Measurements from ENCODE around the gene HOXA10.

The HOXA10 gene

DNA sequence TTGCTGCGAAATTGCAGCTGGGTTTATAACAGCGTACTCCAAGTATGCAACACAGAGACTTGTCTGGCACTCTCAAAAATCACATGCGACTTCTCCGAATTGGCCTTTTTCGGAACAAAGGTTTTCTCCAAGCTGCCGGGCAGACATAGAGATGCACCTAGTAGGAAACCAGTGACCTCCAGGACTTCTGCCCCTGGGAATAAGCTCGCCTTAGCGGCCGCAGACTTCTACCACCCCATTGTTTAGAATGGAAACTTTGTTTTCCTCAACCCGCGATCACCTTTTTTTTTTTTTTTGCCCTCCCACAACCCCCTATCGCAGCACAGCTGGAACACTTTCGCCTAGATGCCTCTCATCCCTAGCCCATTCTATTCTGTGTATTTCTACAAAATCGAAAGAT lies 4.9 kb upstream of the HOXA10 start:
- DNase-seq = no peak

DNA sequence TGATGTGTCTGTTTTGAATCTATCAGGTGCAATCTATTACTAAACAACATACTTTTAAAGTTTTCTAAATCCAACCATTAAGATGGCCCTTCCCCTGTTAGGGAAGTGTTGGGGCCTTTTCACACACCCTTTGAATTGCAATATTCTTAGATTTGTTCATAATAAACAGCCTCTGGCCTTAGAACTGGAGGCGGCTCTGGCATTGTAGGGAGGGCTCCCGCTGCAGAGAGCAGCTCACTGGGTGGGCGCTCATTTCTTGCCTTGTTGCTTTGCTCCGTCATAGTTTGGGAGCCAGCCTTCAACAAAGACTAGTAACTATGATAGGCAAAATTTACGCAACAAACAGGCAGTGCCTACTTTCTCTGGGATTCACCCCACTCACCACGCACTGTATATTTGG lies 4.2 kb upstream of the HOXA10 start:
- no peak for DNase-seq

DNA sequence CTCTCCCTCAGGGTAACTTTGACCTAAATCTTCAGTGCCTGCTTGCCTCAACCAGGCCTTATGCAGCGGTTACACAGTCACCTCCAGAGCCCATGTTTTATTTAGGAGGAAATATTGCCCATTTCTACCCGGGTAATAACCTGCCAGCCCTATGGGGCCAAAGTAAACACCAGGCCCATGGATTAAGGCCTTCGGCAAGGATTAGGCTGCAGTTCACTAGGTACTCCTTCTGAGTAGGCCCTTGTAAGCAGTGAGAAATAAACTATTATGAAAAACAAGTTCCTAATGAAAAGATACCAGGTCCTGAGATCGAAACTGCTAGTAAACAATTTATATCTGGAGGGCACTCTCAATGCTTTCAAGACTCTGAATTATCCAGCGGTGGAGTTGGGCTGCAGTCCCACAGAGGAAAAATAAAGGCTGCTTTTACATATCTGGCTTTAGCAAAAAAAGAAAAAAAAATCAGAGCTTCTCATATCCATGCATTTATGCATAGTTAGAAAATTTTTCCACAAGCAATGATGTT lies 3.7 kb upstream of the HOXA10 start:
- no peak for DNase-seq

DNA sequence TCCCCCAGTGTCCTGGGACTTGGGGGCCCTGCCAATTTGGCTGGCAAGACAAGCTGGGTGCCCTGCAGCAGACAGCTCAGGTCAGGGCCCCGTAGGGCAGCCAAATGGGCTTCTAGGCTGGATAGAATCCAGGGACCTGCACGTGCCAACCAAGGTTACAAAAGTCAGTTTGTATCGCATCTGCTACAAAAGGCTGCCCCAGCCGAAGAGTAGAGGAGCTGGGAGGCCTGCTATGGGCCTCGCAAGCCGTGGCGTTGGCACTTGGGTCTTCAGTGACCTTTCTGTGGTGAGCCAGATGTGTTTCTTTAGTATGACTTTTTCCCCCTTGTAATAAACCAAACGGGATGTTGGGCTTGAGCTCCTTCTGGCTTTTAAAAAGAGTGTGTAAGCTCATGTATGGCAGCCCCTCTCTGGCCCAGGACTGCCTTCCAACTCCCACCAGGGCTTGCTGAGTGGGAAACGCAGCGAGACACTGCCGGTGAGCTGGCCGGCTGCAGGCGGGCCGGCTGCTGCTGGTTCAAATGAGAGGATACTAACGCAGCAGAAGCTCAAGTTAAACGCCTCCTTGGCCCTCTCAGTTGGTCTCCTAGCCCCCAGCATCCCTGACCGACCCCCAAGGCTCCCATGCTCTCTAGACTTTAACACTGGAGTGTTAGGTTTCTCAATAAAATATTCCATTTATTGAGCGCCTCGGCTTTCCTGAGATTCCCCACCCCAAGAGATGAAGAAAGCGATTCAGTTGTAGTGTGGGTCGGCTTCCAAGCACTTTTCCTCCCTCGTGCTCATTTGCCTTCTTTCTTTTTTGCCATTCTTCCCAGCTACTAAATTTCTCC lies 3.1 kb upstream of the HOXA10 start:
- DNase-seq = no peak

DNA sequence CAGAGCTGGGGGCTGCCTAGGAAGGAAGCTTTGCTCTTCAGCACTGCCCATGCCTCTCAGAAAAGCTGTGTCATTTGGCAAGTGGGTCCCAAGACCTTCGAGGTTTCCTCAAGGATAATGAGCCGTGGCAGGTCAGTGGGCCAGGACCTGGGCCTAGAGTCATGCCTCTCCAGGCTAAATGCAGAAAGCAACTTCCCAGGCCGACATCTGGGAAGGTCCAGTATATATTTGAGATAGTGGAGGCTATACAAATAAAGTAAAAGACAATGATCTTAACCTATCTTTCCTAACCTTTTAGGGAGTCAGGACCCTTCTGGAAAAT lies 2.4 kb upstream of the HOXA10 start:
- no peak for DNase-seq

DNA sequence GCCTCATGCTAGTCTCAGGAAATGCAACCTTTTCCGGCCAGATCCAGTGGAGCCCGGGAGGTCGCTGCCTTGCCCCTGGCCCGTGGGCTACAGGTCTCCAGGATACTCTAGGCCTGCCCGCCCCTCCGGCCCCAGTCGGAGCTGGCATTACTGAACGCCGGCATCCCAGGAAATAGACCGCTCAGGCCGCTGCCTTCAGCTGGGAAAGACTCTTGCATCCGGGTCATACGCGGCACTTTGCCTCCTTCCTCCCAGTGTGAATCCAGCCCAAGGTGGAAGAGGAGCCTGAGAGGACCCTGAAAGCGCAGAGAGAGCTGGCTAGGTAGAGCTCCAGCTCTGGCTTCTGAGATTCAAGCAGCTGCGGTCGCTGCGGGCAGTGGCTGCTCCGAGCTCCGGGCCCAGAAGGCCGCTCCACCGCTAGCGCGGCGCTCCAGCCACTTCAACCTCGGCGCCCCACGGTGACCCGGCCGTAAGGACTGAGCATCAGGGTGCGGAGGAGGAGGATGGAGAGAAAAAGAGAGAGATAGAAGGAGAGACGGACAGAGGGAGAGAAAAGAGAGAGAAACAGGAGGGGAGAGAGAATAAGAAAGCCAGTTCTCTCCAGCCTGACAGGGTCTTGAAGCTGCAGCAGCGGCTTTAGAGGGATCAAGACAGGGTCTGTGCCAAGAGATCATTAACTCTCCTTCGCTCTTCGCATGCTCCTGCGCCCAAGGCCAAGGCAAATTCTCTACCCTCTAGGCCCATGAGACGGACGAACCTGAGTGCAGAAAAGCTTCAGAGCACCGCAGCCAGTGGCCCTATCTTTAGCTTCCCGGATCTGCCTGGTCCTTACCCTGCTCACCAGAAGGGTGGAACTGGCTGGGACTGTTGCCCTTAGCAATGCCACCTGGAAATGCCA lies 1.8 kb upstream of the HOXA10 start:
- no peak for DNase-seq

DNA sequence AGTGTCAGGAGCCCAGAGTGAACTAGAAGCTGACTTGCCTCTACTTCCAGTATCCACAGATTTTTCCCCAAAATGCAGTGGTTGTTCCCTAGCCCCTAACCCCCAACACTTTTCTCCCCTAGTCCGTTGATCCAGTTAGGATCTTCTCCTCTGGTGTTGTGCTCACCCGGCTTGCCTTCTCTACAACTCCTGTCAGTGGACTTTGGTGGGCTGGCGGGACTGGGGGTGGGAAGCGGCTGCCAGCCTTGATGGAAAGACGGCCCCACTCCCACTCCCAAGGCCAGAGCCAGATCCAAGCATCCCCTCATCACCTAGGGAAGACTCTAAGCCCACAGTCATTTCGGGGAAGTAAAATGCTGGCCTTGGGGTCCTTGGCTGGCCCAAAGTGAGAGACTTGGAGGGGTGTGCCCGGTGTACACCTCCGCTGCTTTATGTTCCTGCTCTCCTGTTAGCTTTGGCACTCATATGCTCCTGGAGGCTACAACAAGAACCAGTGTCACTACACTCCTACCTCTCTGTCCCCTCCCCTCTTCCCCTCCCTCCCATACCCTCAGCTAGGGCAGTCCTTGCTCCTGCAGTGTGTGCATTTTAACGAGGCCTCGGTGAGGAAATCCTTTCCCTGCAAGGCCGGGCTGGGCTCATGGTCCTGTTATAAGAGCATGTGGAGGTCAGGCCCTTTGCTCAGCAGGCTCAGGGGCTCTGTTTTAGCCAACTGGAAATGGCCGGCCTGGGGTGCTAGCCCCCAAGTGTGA lies 930 bp upstream of the HOXA10 start:
- DNase-seq = no peak

DNA sequence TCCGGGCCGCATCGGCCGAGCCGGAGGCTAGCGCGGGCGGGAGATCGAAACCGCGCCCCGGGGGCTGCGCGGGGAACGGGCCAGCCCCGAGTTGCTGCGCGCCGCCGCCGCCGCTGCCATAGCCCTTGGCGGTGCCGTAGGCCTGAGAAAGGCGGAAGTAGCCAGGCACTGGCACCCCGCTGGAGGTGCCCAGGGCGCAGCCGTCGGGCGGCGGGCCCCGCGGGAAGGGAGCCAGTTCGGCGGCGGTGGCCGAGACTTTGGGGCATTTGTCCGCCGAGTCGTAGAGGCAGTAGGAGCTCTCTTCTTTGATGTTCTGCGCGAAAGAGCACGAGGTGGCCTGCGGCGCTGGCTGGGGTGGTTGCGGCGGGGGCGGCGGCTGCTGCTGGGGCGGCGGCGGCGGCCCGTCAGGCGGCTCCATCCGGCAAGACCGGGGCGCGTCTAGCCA lies 587 bp downstream of the HOXA10 start:
- DNase-seq = no peak

DNA sequence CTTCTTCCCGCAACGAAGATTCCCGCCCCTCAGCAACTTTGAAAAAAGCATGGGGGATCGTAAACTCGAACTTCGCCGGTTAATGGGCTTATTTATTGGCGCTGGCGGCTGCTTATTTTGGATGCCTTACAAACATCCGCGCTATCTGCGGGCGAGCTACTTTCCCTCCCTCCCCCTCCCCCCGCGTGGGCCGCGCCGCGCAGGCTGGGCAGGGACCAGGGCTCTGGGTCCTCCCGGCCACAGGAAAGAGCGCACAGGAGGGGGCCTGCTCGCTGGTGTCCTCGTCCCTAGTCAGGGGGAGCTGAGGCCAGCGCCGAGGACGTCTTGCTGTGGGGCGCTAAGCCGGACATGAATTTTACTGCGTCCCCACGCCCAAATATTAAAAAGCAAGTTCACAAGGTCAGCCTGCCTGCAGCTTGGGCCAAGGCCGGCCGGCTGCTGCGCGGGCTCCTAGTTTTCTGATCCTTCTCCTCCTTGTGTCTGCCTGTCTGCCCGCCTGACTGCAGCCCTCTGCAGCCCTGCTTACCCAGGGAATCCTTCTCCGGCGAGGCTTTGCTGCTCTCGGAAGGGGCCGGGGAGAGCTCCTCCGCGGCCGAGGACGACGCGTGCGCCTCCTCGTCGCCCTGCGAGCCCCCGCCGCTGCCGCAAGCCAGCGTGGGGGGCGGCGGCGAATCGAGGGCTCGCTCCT lies 1.2 kb downstream of the HOXA10 start:
- DNase-seq = no peak

DNA sequence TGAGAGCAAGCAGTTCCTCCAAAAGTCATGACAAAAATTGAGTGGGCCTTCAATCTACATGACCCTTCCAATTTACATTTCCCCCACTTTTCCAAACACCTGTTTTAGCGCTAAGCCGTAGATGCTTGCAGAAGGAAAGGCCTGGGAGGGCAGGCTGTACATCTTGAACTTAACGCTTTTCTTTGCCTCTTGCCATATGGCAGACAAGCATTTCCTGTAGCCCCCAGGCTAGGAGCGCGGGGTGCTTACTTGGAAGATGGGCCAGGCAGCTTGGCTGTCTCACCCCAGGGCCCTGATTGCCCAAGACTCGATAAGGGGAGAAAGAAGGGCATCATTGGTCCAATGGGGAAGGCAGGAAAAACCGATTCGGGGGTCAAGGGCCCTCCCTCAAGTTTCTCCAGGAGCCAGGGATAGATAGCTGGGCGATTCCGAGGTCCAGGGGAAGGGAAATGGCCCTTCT lies 1.8 kb downstream of the HOXA10 start:
- DNase-seq = no peak

DNA sequence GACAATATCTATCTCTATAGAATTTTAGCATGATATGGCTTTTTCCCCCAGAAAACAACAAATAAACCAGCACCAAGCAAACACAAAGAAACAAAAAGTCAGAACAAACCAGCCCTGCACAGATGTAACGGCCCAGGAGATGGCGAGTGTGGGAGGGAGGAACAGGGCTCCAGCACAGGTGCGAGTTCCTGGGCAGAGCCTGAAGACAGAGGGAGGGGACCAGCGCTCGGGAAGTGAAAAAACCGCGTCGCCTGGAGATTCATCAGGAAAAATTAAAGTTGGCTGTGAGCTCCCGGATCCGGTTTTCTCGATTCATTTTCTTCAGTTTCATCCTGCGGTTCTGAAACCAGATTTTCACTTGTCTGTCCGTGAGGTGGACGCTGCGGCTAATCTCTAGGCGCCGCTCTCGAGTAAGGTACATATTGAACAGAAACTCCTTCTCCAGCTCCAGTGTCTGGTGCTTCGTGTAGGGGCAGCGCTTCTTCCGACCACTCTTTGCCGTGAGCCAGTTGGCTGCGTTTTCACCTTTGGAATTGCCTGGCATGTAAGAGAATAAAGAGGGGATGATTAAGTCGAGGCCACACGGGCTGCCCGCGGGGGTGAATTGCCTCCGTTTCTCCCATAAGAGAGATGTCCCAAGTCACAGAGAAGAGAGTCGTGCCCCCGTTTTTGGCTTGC lies 2.3 kb downstream of the HOXA10 start:
- no peak for DNase-seq

DNA sequence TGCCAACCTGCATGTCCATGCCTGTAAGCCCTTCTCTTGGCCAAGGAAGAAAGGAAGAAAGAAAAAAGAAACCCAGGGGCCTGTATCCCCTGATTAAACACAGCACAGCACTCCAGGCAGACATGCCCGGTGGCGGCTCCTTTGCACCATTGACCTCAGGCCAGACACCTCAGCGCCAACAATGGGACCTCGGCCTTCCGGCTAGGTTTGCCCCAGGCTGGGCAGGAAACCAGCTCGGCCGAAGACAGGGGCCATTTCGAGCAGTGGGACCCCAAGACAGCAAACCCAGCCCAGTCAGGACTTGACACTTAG lies 2.8 kb downstream of the HOXA10 start:
- no peak for DNase-seq

DNA sequence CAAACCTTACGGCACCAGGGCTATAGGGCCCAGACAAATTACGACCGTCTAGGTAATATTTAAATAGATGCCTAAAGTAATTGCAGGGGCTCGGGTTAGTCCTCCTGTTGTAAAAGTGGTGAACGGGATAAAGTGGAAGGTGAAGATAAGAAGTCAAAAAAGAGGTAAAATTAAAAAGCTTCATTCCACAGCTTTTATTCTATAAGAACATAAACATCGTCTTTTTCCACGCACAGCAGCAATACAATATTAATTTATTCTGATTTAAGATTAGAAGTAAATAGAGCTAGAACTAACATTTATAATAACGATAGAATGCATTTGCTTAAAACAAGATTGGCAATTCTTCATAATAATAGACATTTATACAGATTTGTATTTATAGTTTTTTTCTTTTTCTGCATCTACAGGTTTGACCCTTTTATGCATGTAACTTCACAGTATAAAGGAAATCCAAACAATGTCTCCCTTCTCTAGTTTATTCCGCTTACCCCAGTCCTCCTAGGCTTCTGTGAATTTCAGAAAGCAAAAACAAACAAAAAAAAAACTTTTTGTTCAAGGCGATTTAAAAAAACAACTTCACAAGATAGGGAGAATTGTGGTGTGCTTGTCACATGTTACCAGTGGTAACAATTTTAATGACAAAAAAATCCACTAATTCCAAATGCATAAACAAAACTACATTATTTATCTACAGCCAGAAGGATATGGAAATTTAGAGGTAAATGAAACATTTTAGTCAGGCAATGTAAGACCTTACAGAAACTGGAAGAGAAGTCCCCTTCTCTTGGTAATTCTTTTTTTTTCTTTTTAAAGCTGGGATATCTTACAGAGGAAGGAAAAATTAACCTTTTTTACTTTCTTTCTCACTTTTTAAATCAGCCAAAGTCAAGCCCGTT lies 3.4 kb downstream of the HOXA10 start:
- DNase-seq = no peak

DNA sequence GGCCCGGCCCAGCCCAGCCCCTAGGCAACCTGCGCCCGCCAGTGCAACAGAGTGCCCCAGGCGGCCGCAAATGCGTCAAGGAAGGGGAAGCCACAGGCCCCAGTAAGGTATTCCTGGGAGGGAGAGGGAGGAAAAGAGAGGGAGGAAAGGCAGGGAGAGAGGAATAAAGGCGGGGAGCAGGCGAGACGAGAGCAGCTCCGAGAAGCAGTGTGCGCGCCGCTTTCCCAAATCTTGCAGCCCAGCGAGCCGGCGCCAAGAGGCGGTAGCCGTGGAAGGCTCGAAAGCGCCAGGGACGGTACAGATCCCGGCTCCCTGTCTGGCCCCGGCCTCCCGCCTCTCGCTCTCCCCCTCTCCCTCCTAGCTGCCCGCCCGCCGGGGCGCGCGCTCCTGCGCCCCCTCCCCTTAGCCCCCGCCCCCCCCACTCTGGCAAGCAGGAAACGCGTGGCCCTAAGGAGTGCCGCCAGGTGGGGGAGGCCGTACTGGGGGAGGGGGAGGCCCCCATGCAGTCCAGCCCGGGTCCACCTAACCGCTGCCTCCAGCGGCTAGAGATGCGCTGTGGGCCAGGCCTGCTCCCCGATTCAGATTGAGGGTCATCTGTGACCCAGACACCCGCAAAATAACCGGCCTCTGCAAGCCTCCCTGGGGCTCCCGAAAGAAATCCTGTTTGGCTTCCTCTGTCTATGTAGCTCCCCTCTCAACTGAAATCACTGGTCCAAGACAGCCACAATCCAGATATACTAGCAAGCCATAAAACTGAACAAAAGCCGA lies 4.3 kb downstream of the HOXA10 start:
- DNase-seq = no peak

DNA sequence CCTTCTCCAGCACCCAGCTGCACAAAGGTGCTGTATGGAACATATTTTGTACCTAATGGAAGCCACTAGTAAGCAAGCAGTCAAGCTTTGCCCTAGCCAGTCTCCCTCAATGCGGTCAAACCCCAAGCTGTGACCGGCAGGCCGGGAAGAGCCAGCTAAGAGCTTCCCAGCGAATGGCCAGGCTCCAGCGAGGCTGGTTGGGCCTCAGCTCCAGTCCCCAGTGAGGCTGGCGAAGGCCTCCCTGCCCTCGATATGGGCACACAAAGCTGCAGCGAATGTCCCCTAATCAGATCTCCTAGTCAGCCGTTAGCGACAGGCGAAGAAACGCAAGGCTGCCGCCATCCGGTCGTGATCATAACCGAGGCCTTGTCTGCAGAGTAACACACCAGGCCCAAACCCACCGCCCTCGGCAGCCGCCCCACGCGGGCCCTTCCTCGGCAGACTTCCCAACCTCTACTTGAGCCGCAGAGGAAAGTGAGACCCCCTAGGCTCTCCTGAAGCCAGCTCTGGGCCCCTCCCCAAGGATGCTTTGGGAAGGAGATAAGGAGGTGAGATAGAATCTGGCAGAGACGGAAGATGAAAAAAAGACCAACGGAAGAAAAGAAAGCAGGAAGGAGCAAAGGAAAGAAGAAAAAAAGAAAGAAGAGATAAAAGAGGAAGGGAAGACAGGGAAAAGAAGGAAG lies 5.7 kb downstream of the HOXA10 start:
- no peak for DNase-seq

DNA sequence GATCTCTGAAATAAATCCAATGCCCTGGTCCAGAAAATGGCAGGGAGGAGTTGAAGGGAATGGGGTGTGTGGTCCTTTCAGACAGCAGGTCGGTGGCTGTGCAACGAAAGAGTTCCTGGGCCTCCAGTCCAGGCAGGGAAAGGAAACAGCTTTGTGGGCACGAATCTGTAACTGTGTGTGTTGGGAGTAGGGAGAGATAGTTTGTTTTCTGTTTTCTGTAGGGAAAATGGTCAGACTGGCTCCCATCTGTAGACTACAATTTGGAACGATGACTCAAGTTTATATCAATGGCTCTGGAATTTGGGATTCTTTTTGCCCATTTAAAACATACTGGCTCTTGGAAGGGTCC lies 6.2 kb downstream of the HOXA10 start:
- DNase-seq = no peak

DNA sequence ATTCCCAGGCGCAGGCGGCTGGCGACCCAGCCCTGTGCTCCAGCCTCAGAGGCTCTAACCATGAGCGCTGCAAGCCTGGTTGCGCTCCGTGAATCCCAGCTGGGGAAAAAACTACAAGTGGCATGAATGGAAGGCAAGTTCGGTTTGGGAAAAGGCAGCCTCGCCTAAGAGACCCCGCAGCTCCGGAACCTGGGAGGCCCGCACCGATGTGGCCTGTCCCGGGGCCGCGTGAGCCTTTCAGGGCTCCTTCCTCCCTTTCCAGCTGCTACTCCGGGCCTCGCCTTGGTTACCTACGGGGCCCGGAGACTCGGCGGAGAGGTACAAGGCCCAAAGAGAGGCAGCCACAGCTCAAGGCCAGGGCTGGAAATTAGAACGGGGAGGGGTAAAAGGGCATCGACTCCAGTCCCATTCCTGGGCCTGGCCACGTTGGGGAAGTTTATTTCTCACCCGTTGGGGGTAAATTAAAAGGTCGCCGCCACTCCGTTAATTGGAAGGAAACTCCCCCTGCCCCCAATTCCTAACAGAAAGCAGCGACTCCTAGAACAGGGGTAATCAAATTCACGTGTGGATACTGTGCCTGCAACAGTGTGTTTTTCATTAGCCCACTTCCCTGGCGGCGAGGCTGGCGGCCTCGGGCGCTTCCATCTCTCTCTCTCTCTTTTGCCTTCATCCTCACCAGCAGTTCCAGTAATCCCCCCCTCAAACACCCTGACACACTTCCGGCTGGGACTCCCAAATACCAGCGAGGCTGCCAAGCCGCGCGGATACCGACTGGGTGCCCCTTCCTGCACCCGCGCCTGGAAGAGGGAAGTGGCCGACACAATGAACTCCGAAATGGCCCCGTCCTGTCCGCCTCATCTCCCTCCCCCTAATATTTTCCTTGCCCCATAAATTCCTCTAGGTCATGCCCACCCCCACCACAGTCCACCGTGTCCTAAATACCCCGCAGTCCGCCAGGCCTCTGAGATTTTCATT lies 7.3 kb downstream of the HOXA10 start:
- no peak for DNase-seq

DNA sequence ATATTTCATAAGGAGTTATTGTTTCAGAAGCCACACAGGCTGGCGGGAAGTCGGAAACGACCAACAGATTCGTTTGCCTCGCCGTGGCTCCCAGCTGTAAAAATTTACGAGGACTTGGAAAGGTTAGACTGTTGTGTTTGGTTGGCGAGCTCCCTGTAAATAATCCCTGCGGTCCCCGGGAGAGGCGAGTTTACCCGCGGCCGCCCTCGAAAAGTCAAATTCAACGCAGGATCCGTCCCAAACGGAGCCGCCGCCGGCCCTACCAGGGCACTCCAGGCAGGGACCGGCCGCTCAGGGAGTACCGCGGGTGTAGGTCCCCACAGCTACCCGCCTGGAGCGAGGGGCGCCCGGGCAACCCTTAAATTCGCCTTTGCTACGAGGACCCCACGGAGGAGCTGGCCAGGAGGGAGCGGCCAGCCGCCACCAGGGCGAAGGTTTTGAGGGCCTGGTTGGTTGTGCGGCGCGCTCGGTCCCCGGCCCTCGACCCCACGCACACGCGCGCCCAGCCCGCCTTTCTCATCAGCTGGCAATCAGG lies 8.1 kb downstream of the HOXA10 start:
- no peak for DNase-seq

Data from activated CD4-positive, alpha-beta T cell treated with anti-CD3 and anti-CD28 coated beads, Interleukin-2, amount 50 U/mL, for 1 hour (primary cell).